Colonic mucosa (tissue), 4 donors: ENCODE data around the gene FLACC1. TPM values are rescaled to one million over a fixed set of nuclear protein-coding genes. Genes with fewer than 3 reads are reported as not detected.

Source experiments
- DNase-seq: peaks from one replicate; pipeline ENCODE4 v3.0.0-alpha.2; 2020
- H3K27ac ChIP-seq: fragments of 200-600 bp; one replicate; pipeline ENCODE4 v1.8.0; 2021
- H3K27me3 ChIP-seq: fragments of 200-600 bp; one replicate; pipeline ENCODE4 v1.8.0; 2021
- H3K36me3 ChIP-seq: fragments of 200-600 bp; one replicate; pipeline ENCODE4 v1.8.0; 2021
- H3K4me1 ChIP-seq: fragments of 200-600 bp; one replicate; pipeline ENCODE4 v1.8.0; 2021; ENCODE audit warnings: mild to moderate bottlenecking
- H3K4me3 ChIP-seq: fragments of 200-600 bp; one replicate; pipeline ENCODE4 v1.8.0; 2021
- H3K9ac ChIP-seq, 2 donors: one replicate each; pipeline ENCODE4 v1.7.0; 2013; ENCODE audit warnings: control low read depth in 2 of 2, low read depth in 2 of 2, low read length in 2 of 2
- H3K9me3 ChIP-seq: fragments of 200-600 bp; one replicate; pipeline ENCODE4 v1.8.0; 2021
- CTCF ChIP-seq: fragments of 200-600 bp; IDR thresholded peaks from one replicate; pipeline ENCODE4 v1.8.0; 2022; ENCODE audit warnings: antibody characterized with exemption, mild to moderate bottlenecking
- intact Hi-C: fragments of 100-400 bp; cut with DNase I; formaldehyde crosslinking; loops from one replicate; pipeline ENCODE4 v1.14.1; 2022
- total RNA-seq, 2 donors: library from RNA; stranded (reverse); fragmentation: NEBNext Ultra II Directional in 1 of 2; extraction: Animal tissue kit (Norgen Biotek cat#: 25700) in 1 of 2; gene quantifications; one replicate each; pipeline ENCODE4 v1.2.1, GENCODE V29; 2021
- donor health status: healthy.
- donor health status: DM: no; HTN: no; CAD: no.
- donor health status: DM: no; HTN: no; CAD: no.

Gene FLACC1
- total RNA-seq, 2 donors from 2014 or later: 0.32 to 2.1 TPM

- intact Hi-C loops: loop anchor here (5.0 kb wide), 1 partner anchor 123 kb away; no protein-coding TSS in a partner anchor
- H3K4me3 ChIP-seq: no peak overlapping the region
- no peak overlapping the region for H3K27ac ChIP-seq
- DNase-seq: no peak
- TF ChIP-seq CTCF: no peak
- no peaks in the 10 kb centered on the region for H3K9me3 ChIP-seq
- H3K9ac ChIP-seq: no peak overlapping the region
- H3K36me3 ChIP-seq: no peaks in the 10 kb centered on the region
- no peaks in the 10 kb centered on the region for H3K4me1 ChIP-seq
- no peaks in the 10 kb centered on the region for H3K27me3 ChIP-seq
Measured at GRCh38 chr2:201360256-201360655, 3.1 kb upstream of the FLACC1 start.

- no peak for DNase-seq
- intact Hi-C loops: no loop called here
- H3K36me3 ChIP-seq: no peaks in the 10 kb centered on the region
- H3K9me3 ChIP-seq: no peaks in the 10 kb centered on the region
- no peak overlapping the region for H3K9ac ChIP-seq
- no peak overlapping the region for H3K4me3 ChIP-seq
- H3K27ac ChIP-seq: no peak overlapping the region
- H3K27me3 ChIP-seq: no peaks in the 10 kb centered on the region
- H3K4me1 ChIP-seq: no peaks in the 10 kb centered on the region
- TF ChIP-seq CTCF: no peak
Measured at GRCh38 chr2:201358684-201359083, 1.5 kb upstream of the FLACC1 start.

- TF ChIP-seq CTCF: no peak
- H3K4me1 ChIP-seq: no peaks in the 10 kb centered on the region
- no peaks in the 10 kb centered on the region for H3K36me3 ChIP-seq
- no peak overlapping the region for H3K27ac ChIP-seq
- DNase-seq: no peak
- H3K9ac ChIP-seq: no peak overlapping the region
- intact Hi-C loops: no loop called here
- no peaks in the 10 kb centered on the region for H3K27me3 ChIP-seq
- H3K9me3 ChIP-seq: no peaks in the 10 kb centered on the region
- H3K4me3 ChIP-seq: no peak overlapping the region
Measured at GRCh38 chr2:201353116-201353515, 4.0 kb downstream of the FLACC1 start.

GRCh38 chr2:201350879-201351278 is 6.3 kb downstream of the FLACC1 start:
- H3K9ac ChIP-seq: no peak overlapping the region
- H3K27me3 ChIP-seq: no peaks in the 10 kb centered on the region
- no peaks in the 10 kb centered on the region for H3K4me1 ChIP-seq
- H3K4me3 ChIP-seq: no peak overlapping the region
- intact Hi-C loops: no loop called here
- no peak overlapping the region for H3K27ac ChIP-seq
- TF ChIP-seq CTCF: no peak
- H3K9me3 ChIP-seq: no peaks in the 10 kb centered on the region
- no peak for DNase-seq
- H3K36me3 ChIP-seq: no peaks in the 10 kb centered on the region

GRCh38 chr2:201349601-201350000 is 7.5 kb downstream of the FLACC1 start:
- Histone ChIP-seq H3K4me3 (no peak overlapping the region), H3K4me1 (no peaks in the 10 kb centered on the region), H3K36me3 (no peaks in the 10 kb centered on the region), H3K9ac (no peak overlapping the region), H3K27me3 (no peaks in the 10 kb centered on the region), H3K9me3 (no peaks in the 10 kb centered on the region), H3K27ac (no peak overlapping the region)
- no peak for TF ChIP-seq CTCF
- no peak for DNase-seq
- intact Hi-C loops: no loop called here

- Histone ChIP-seq H3K4me3 (no peak overlapping the region), H3K4me1 (no peaks in the 10 kb centered on the region), H3K36me3 (no peaks in the 10 kb centered on the region), H3K9ac (no peak overlapping the region), H3K9me3 (no peaks in the 10 kb centered on the region), H3K27me3 (no peaks in the 10 kb centered on the region), H3K27ac (no peak overlapping the region)
- TF ChIP-seq CTCF: no peak
- intact Hi-C loops: no loop called here
- no peak for DNase-seq
Measured at GRCh38 chr2:201348758-201349157, 8.4 kb downstream of the FLACC1 start.
